Colon (tissue), 2 donors: ENCODE measurements around the gene UBB.
"Not testable (repeated sequence)": the region's sequence is repeated elsewhere in the genome, so short reads cannot be mapped to it uniquely, and the experiment has no call there.

ENCODE experiments used
- FAIRE-seq: peaks from 2 replicates; lab custom pipeline; 2012; peaks lifted over from hg19 to GRCh38; lab: Jason Lieb, UNC
- donor health status: control.
- donor health status: control.

UBB gene

DNA sequence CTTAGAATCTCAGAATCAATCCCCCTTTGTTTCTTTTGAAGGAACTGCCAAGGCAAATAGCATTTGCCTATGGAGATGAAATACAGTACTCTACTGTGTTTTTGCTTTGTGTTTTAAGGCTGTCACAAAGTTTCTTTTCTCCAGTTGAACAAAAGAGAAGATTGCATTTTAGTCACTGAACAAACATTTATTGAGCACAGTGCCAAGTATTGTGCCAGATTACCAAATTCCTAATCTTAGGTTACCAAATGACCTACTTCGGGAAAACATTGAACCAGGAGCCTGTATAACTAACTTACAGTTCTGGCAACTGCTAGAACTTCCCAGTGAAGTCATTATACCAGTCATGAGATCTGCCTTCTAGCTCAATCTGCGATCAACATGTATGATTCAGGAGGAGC is 3.0 kb upstream of the UBB start:
- no peak for FAIRE-seq

DNA sequence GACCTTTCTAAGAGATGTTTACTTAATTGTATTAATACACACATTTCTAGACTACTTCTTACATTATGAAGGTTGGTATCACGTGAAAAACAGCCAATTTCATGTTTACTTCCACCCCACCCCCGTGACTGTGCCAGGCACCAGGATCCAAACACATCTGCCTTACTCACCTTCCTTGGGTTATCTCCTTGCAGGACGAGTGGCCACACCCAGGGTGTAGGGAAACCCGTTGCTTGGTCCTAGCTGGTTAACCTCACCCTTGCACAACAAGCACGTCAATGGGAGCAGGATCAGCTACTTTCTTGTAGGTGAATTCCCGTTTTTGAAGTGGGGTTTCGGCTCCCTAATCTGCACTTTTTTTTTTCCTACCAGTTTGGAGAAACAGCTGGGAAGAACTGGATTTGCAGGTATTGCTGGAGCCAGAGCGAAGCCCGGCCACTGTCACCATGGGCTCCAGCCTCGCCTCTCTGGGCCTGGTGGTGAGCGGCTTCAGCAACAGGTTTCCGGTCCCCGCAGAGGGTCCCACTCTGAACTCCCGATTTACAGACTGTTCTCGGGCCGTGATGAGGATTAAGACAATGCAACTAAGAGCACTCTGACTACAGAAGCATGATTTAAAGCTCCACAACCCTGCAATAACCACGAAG is 2.1 kb upstream of the UBB start:
- no peak for FAIRE-seq

DNA sequence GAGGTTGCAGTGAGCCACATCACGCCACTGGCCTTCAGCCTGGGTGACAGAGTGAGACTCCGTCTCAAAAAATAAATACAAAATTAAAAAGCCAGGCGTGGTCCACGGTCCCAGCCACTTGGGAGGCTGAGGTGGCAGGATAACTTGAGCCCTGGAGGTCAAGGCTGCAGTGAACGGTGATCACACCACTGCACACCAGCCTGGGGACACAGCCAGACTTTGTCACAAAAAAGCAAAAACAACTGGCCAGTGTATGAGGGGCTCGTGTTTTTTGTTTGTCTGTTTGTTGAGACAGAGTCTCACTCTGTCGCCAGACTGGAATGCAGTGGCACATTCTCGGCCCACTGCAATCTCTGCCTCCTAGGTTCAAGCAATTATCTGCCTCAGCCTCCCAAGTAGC is 1.2 kb upstream of the UBB start:
- no peak for FAIRE-seq

DNA sequence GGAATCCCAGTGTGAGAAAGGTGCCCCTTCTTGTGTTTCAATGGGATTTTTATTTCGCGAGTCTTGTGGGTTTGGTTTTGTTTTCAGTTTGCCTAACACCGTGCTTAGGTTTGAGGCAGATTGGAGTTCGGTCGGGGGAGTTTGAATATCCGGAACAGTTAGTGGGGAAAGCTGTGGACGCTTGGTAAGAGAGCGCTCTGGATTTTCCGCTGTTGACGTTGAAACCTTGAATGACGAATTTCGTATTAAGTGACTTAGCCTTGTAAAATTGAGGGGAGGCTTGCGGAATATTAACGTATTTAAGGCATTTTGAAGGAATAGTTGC is 567 bp downstream of the UBB start:
- FAIRE-seq = no peak

DNA sequence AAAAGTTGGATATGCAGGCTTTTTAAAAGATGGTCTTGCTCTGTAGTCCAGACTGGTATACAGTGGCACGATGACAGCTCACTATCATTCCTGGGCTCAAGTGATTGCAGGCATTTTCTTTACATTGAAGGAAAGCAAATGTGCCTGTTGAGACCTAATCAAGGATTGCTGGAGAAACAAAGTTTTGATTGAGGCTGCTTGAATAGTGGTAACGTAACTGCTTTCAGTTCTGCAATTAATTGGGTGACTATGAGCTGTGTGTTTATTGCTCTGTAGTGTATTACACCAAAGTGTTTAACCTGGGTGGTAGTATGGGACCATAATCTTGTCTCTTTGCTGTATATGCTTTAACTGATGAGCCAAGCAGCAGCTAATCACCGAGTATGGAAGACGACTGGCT is 2.3 kb downstream of the UBB start:
- no peak for FAIRE-seq

DNA sequence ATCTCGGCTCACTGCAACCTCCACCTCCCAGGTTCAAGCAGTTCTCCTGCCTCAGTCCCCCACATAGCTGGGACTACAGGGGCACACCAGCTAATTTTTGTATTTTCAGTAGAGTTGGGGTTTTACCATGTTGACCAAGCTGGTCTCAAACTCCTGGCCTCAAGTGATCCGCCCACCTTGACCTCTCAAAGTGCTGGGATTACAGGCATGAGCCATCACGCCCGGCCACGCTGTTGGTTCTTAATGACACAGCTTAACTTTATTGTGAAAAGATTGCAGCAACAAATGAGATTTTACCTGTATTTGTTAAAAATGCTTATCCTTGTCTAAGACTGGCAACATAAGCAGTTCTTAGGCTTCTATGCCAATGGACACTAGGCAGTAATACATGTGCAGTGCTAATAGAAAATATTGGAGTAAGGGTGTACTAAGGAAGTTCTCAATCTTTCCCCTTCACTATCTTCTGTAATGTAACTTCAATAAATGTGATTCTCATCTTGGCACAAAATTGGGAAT is 2.9 kb downstream of the UBB start:
- FAIRE-seq = no peak

DNA sequence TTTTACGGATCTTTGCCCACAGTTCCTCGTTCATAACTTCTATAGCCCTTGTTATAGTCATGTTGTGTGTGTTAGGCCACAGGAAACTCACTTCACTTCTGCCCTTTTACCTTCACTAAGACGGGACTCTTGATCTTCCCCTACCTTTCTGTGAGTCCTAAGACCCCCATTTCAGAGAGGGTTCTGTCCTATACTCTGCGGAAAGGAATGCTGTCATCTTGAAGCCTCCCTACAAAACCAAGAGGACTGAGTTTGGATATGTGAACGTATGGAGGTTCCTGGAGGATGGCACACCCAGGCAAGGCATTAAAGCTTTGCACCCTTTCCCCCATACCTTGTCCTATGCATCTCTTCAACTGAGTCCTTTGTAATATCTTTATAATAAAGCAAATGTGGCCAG is 3.7 kb downstream of the UBB start:
- no peak for FAIRE-seq

DNA sequence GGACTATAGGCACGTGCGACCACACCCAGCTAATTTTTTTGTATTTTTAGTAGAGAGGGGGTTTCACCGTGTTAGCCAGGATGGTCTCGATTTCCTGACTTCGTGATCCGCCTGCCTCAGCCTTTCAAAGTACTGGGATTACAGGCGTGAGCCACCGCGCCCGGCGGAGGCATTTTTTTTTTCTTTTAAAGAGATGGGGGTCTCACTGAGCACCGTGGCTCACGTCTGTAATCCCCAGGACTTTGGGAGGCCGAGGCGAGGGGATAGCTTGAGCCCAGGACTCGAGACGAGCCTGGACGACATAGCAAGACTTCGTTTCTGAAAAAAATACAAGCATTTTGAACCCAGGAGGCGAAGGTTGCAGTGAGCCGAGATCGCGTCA is 5.2 kb downstream of the UBB start:
- FAIRE-seq = not testable (repeated sequence)

DNA sequence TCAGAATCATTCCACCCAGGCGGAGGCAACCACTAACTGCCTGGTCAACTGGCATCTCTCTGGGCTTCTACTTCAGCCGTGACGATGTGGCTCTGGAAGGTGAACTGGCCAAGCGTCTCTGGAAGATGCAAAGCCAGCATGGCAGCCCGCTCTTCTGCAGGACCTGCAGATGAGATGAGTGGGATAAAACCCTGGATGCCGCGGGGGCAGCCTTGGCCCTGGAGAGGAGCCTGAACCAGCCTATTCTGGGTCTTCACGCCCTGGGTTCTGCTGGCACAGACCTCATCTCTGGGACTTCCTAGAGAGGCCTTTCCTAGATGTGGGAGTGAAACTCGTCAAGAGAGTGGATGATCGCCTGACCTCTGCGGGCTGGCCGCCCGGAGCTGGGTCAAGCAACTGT is 10.6 kb downstream of the UBB start:
- no peak for FAIRE-seq

DNA sequence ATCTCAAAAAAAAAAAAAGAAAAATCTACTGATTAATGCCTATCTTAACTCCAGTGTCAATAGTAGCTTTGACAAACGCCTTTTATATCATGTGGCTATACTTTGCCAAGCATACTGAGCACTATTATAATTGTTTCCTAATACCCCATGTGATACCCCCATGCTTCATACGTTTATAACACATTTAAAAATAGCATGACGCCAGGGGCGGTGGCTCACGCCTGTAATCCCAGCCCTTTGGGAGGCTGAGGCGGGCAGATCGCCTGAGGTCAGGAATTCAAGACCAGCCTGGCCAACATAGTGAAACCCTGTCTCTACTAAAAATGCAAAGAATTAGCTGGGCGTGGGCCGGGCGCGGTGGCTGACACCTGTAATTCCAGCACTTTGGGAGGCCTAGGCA is 11.6 kb downstream of the UBB start:
- not testable (repeated sequence) for FAIRE-seq

DNA sequence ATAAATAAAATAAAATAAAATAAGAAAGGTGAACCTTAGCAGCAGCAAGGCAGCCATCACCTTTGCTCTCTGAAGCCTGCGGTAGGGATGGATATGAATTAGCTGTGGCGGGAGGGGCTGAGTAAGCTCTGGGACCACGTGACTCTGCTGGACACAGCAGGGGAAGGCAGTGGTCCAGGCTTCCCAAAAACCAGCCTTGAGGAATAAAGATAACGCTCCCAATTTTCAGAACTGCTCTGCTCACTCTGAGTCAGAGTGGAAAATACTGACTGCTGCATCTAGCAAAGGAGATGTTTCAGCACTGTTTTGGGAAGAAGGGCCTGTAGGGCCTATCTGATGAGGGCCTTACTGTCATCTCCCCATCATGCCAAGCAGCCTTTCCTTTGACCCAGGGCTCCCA is 15.0 kb downstream of the UBB start:
- not testable (repeated sequence) for FAIRE-seq

DNA sequence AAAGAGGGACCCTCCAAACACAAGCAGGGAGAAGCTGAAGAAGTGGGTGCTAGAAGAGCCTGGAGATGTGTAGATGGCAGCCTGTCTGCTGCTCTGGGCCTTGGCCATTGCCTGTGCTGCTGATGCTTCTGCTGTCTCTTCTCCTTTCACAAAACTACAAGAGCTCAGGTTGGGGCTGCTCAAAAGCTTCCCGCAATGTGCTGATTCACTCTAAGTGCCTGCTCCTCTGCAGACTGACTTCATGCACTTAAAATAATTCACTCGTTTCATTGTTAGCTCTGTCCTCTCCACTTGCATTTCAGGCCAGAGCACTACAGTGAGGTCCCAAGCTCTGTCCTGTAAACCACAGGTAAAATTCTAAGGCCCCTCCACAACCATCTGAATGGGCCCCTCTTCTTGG is 15.8 kb downstream of the UBB start:
- FAIRE-seq = not testable (repeated sequence)

DNA sequence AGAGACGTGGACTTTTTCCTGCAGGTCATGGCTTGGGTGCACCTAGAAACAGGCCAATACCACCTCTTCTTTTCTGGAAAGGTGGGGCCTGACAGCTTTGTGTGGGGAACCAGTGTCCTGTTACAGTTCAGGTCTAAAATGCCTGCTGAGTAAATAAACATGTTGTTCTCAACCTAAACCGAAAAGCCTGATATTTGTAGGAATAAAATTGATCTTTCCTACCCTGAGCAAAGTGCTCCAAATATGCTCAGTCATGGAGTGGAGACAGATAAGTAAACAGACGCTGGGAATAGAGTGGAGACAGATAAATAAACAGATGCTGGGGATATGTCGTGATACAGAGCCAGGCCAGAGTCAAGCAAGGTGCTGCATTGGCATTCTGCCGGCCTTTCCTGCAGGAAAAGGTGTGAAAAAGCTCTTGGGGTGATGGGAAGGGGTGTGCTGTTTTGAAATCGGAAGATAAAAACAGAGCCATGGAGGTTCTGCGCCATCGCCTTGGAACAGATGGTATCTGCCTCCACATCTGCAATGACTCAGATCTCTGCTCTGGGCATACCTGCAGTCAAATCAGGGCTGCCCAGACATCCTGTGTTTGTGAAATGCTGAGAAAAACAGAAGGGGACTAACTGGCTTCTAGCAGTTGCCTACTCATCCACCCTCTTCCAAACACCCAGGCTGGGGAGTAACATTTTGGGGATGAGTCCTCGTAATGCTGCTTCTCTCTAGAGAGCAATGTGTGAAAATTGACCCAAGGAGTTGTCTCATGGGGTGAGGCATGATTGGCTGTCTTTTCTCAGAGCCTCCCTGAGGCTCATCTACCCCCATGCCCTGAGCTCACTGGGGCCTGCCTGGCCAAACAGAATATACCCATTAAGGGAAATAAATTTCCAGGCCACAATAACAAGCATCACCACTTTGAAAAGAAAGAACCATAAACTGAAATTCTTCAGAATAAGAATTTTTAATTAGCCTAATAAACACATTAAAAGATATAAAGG is 17.7 kb downstream of the UBB start:
- FAIRE-seq = no peak

DNA sequence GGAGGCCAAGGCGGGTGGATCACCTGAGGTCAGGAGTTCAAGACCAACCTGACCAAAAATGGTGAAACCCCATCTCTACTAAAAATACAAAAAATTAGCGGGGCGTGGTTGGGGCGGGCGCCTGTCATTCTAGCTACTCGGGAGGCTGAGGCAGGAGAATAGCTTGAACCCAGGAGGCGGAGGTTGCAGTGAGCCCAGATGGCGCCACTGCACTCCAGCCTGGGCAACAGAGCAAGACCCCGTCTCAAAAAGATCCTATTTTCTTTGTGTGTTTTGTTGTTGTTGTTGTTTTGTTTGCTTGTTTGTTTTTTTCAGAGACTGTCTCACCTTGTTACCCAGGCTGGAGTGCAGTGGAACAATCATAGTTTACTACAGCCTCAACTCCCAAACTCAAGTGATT is 23.0 kb downstream of the UBB start:
- FAIRE-seq = not testable (repeated sequence)

DNA sequence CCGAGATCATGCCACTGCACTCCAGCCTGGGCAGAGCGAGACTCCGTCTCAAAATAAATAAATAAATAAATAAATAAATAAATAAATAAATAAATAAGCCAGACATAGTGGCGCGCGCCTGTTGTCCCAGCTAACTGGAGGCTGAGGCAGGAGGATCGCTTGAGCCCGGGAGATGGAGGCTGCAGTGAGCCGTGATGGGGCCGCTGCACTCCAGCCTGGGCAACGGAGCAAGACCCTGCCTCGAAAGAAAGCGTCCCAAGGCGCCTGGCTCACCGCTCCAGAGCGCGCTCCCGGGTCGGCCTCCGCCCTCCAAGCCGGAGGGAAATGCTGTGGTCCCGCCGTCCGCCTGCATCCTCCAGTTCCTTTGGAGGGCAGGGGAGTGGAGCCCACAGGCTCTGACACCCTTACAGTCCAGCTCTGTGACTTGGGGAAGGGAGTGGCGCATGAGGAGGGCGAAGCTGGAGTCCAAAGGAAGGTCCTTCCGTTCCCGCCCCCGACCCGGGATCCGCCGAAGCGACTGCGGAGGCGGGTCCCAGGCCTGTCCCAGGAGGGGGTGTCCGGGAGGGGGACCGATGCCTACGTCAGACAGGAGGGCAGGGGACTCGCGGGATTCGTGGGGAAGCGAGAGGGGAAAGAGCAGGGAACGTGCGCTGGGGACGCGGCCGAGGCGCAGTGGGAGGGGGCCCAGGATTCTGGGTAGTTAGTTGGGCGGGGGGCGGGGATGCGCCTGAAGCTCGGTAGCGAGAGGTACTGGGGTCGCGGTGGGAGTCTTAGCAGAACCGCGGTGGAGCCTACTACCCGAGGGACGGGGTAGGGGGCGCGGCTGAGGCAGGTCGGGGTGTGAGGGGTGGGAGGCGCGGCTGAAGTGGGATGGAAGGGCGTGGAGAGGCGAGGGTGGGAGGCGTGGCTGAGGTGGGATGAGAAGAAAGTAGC is 26.1 kb downstream of the UBB start:
- no peak for FAIRE-seq

DNA sequence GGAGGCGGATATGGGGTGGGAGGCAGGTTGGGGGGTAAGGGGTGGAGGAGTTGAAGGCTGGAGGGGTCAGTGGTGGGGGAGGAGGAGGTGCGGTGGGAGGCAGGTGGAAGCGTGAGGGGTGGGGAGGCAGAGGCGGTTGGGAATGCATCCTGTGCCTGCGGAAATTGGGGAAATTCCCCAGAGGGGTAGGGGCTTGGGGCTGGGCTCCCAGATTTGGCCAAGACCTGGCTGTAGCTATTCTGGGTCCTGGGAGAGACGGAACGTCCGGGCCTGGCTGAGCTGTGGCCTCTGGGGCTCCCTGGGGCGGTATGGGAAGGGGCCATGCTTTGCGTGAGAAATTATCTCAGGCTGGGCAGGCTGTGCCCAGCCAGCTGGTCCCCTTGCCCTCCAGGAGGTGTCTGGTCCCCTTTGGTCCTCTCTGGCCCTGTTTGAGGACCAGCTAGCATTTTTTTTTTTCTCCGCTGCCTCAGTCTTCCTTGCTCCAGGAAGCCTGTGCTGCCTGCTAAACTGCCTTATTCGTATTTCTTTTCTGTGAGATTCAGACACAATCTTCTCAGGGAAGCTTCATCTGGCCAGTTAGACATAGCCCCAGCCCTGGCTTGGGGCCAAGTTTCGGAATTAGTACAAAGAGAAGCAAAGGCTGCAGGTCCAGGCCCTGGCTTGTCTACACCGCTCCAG is 27.2 kb downstream of the UBB start:
- FAIRE-seq = no peak

DNA sequence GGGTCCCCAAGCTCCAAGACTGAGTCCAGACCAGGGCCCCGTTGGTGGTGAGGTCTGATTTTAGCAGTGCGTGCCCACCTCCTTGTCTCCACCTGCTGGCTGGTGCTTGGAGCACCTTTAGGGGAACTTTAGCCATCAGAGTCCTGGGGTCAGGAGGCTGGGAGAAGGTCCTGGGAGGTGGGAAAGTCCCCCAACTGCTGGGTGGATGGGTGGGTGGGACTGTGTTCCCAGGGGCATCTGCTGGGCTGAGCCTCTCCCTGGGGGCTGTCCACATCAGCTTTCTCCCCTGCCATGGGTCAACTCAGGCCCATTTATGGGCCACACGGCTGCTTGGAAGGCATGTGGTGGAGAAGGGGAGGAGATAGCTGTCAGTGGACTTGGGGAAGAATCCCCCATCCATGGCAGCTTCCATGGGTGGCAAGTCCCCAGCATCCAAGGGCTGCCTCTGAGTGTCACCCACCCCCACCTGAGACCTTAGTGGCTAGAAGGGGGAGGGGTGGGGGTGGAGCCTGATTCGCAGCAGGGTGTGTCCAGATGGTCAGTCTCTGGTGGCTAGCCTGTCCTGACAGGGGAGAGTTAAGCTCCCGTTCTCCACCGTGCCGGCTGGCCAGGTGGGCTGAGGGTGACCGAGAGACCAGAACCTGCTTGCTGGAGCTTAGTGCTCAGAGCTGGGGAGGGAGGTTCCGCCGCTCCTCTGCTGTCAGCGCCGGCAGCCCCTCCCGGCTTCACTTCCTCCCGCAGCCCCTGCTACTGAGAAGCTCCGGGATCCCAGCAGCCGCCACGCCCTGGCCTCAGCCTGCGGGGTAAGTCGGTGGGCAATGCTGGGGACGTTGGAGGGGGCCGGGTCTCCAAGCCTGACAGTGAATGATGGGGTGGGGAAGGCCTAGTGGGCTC is 34.4 kb downstream of the UBB start, which contains the start of gene TRPV2:
Gene TRPV2 (plus strand): TSS at position 541 of the 894 bp plus-strand sequence. CDS start 2,098 bp downstream, outside the sequence.
- FAIRE-seq = no peak

DNA sequence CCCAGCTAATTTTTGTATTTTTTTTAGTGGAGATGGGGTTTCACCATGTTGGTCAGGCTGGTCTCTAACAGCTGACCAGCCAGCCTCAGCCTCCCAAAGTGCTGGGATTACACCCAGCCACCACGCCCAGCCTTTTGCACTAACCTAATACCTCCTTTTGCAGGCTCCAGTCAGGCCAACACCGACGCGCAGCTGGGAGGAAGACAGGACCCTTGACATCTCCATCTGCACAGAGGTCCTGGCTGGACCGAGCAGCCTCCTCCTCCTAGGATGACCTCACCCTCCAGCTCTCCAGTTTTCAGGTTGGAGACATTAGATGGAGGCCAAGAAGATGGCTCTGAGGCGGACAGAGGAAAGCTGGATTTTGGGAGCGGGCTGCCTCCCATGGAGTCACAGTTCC is 36.5 kb downstream of the UBB start:
- no peak for FAIRE-seq

DNA sequence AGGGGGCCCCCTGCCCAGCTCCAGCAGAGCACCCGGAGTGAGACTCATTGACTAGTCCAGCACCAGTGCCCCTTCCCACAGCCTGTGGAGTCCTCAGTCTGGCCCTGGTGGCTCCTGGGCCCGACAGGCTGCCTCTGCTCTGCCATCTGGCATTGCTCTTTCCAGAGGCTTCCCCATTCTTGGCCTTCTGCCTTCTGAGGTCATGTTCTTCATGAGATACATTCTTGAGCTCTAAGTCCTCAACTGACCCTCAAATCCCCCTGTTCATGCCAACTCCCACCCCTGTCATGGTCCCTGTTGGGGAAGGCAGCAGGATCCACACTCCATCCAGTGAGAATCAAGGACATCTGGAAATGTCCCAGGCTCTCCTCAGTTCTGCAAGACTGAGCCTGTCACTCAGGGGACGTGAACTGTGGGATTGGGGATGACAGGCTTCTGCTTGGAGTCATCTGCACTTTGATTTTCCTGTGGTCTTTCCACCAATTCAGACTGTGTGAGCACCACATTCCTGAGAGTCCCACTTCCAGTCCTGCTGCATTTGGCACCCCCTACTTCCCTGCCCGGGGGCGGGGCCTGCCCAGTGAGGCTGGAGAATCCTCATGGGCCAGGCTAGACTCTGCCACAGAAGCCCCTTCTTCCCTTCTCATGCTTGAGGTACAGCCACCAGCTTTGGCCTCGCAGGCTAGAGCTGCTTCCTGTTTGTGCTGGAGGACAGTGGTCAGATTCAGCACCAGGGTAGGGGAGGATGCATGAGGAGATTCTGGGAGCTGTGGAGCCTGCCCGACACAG is 37.2 kb downstream of the UBB start:
- no peak for FAIRE-seq

DNA sequence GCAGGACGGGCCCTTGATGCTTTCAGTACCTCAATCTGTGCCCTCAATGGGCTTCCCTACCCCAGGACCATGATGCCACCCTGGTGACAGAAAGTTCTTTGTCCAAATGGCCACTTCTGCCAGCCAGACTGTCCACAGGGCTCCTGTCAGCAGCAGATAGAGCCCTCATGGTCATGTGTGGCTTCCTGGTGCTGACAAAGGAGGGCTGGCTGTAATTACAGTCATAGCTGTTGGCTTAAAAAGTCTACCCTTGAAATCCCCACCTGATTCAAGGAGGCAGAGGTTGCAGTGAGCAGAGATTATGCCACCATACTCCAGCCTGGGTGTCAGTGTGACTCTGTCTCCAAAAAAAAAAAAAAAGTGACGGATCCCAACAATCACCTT is 37.8 kb downstream of the UBB start:
- FAIRE-seq = no peak
